Uterus (tissue), 4 donors: ENCODE measurements around the gene TRAPPC12. TPM values are rescaled to one million over a fixed set of nuclear protein-coding genes. Genes with fewer than 3 reads are reported as not detected.
"Not testable (repeated sequence)": the region's sequence is repeated elsewhere in the genome, so short reads cannot be mapped to it uniquely, and the experiment has no call there.

ENCODE experiments used
- DNase-seq, 2 donors: peaks; one replicate each; pipeline ENCODE4 v3.0.0-alpha.2; 2019 to 2020
- H3K27ac ChIP-seq, 2 donors: fragments of 200-600 bp; sonication (generic); 1 replicate in 1 of 2; 2 replicates in 1 of 2; pipeline ENCODE4 v1.5.1; 2016 to 2018
- H3K27me3 ChIP-seq, 2 donors: fragments of 200-600 bp; sonication (generic); one replicate each; pipeline ENCODE4 v1.5.1; 2018 to 2019; ENCODE audit warnings: control low read depth in 1 of 2
- H3K36me3 ChIP-seq, 2 donors: fragments of 200-600 bp; sonication (generic); one replicate each; pipeline ENCODE4 v1.5.1; 2019; ENCODE audit warnings: control low read depth in 1 of 2
- H3K4me1 ChIP-seq, 2 donors: fragments of 200-600 bp; sonication (generic); one replicate each; pipeline ENCODE4 v1.5.1; 2018 to 2019; ENCODE audit warnings: control low read depth in 1 of 2
- H3K4me3 ChIP-seq, 2 donors: fragments of 200-600 bp; sonication (generic); 1 replicate in 1 of 2; 2 replicates in 1 of 2; pipeline ENCODE4 v1.5.1; 2018 to 2019; ENCODE audit warnings: mild to moderate bottlenecking in 1 of 2
- H3K9me3 ChIP-seq, 2 donors: fragments of 200-600 bp; sonication (generic); one replicate each; pipeline ENCODE4 v1.5.1; 2019; ENCODE audit warnings: control low read depth in 1 of 2
- CTCF ChIP-seq, 4 experiments: fragments of 200-600 bp in 2 of 4; fragments of 450-650 bp in 2 of 4; sonication (generic) in 2 of 4; IDR thresholded peaks; one replicate each; pipeline ENCODE4 v1.5.1; 2016 to 2019; ENCODE audit warnings: antibody characterized with exemption in 4 of 4, mild to moderate bottlenecking in 2 of 4, moderate library complexity in 1 of 4
- POLR2A ChIP-seq, 2 donors: fragments of 450-650 bp; IDR thresholded peaks; one replicate each; pipeline ENCODE4 v1.6.1; 2016; ENCODE audit warnings: antibody characterized with exemption in 2 of 2, mild to moderate bottlenecking in 1 of 2, moderate library complexity in 1 of 2
- intact Hi-C: fragments of 100-400 bp; cut with DNase I; formaldehyde crosslinking; loops from one replicate; pipeline ENCODE4 v1.15.1; 2023; ENCODE audit warnings: low total_unique reads
- total RNA-seq, 4 donors: library from RNA; depleted of rRNA in 3 of 4; stranded (reverse); fragments of >200 nt in 3 of 4; gene quantifications; one replicate each; pipeline versions ENCODE4 v1.1.0 to v1.2.4, GENCODE V29; 2014 to 2023
- donor health status: DM: yes; HTN: yes; CAD: no.

TRAPPC12 gene
- total RNA-seq, 4 donors from 2014 or later: 15.6 to 149 (median 66.5) TPM

- no peak for DNase-seq
Observed at GRCh38 chr2:3451169-3451568, 71.7 kb downstream of the TRAPPC12 start.

GRCh38 chr2:3451926-3452671 lies 72.6 kb downstream of the TRAPPC12 start:
- H3K9me3 ChIP-seq: no peaks in the 10 kb centered on the region
- TF ChIP-seq POLR2A (IDR thresholded peaks at IDR 0.05) (no peak), CTCF (IDR thresholded peaks at IDR 0.05) (no peak)
- no peak overlapping the region for H3K4me3 ChIP-seq
- intact Hi-C loops: no loop called here
- H3K4me1 ChIP-seq: no peaks in the 10 kb centered on the region
- DNase-seq: no peak
- no peaks in the 10 kb centered on the region for H3K36me3 ChIP-seq
- no peaks in the 10 kb centered on the region for H3K27me3 ChIP-seq
- H3K27ac ChIP-seq: no peak overlapping the region

More at GRCh38 chr2:3451169-3451568, 71.7 kb downstream of the TRAPPC12 start:
- H3K36me3 ChIP-seq: no peaks in the 10 kb centered on the region
- intact Hi-C loops: no loop called here
- no peak overlapping the region for H3K4me3 ChIP-seq
- H3K9me3 ChIP-seq: no peaks in the 10 kb centered on the region
- H3K4me1 ChIP-seq: no peaks in the 10 kb centered on the region
- H3K27ac ChIP-seq: no peak overlapping the region
- TF ChIP-seq CTCF (IDR thresholded peaks at IDR 0.05) (no peak), POLR2A (IDR thresholded peaks at IDR 0.05) (no peak)
- no peaks in the 10 kb centered on the region for H3K27me3 ChIP-seq

GRCh38 chr2:3453190-3453999 lies 73.9 kb downstream of the TRAPPC12 start:
- no peaks in the 10 kb centered on the region for H3K27me3 ChIP-seq
- no peaks in the 10 kb centered on the region for H3K4me1 ChIP-seq
- TF ChIP-seq CTCF (IDR thresholded peaks at IDR 0.05) (no peak), POLR2A (IDR thresholded peaks at IDR 0.05) (no peak)
- no peak overlapping the region for H3K4me3 ChIP-seq
- H3K9me3 ChIP-seq: no peaks in the 10 kb centered on the region
- DNase-seq: peak in 1 of 2 donors; percentile 24
- no peaks in the 10 kb centered on the region for H3K36me3 ChIP-seq
- intact Hi-C loops: no loop called here
- H3K27ac ChIP-seq: peak overlapping the region in 1 of 2 donors; percentile 8

- H3K36me3 ChIP-seq, H3K27ac ChIP-seq, H3K9me3 ChIP-seq, DNase-seq, H3K4me1 ChIP-seq, H3K4me3 ChIP-seq, H3K27me3 ChIP-seq, intact Hi-C loops: not testable (repeated sequence)
Observed at GRCh38 chr2:3454005-3454404, 74.5 kb downstream of the TRAPPC12 start.

- Histone ChIP-seq H3K4me3 (no peak overlapping the region), H3K9me3 (no peaks in the 10 kb centered on the region), H3K36me3 (no peaks in the 10 kb centered on the region), H3K4me1 (no peaks in the 10 kb centered on the region), H3K27ac (no peak overlapping the region), H3K27me3 (no peaks in the 10 kb centered on the region)
- intact Hi-C loops: no loop called here
- TF ChIP-seq POLR2A (IDR thresholded peaks at IDR 0.05) (no peak), CTCF (IDR thresholded peaks at IDR 0.05) (no peak)
- DNase-seq: no peak
Observed at GRCh38 chr2:3454802-3455201, 75.3 kb downstream of the TRAPPC12 start.
